HCT116 (cell line): ENCODE data around the gene FRRS1. TPM values are rescaled to one million over a fixed set of nuclear protein-coding genes. Genes with fewer than 3 reads are reported as not detected.

Experiments
- ATAC-seq: fragments of 200-7000 bp; cut with Tn5 transposase; 2 replicates; pipeline ENCODE4 v1.9.1; 2020; ENCODE audit warnings: mild to moderate bottlenecking, moderate library complexity
- BruUV-seq: library from RNA; stranded (reverse); fragments of 400-500 nt; replicated peaks from 2 replicates; lab custom pipeline; 2021; lab: Mats Ljungman, UMichigan
- CTCF ChIA-PET: fragments of 300-600 bp; sonication (Branson Sonifier 250); formaldehyde crosslinking; loops from one replicate; lab custom pipeline; 2021; ENCODE audit warnings: antibody characterized with exemption; lab: Charles Lee
- POLR2A ChIA-PET: fragments of 300-600, 350-600 bp; sonication (Branson Sonifier 250); formaldehyde crosslinking; loops from one replicate; lab custom pipeline; 2021; ENCODE audit warnings: antibody characterized with exemption; lab: Charles Lee
- RAD21 ChIA-PET, 2 experiments: fragments of 300-600 bp; sonication (Branson Sonifier 250); formaldehyde crosslinking; loops; one replicate each; lab custom pipeline; 2023; ENCODE audit warnings: low total read pairs in 2 of 2; ENCODE audit not compliant: uncharacterized antibody in 2 of 2, unreplicated experiment in 2 of 2, low non-redundant PET in 1 of 2; lab: Charles Lee
- DNase-seq: peaks from one replicate; pipeline ENCODE4 v3.0.0-alpha.2; 2010; ENCODE audit warnings: low read depth, low spot score
- H2AFZ ChIP-seq: fragments of 200-600 bp; shearing (Covaris generic), sonication (generic); 2 replicates; pipeline ENCODE4 v1.6.1; 2017; ENCODE audit warnings: low read depth, mixed run types, mixed read lengths, antibody characterized with exemption, low read length; ENCODE audit not compliant: poor library complexity, severe bottlenecking
- H3K27ac ChIP-seq: 2 replicates; pipeline ENCODE4 v1.5.1; 2012; ENCODE audit warnings: low read depth, low read length
- H3K27me3 ChIP-seq: fragments of 200-600 bp; sonication (generic); 2 replicates; pipeline ENCODE4 v1.6.1; 2016; ENCODE audit warnings: mixed run types, low read length, mixed read lengths; ENCODE audit not compliant: insufficient read depth
- H3K36me3 ChIP-seq, 2 experiments: fragments of 200-500 bp in 1 of 2; fragments of 200-600 bp in 1 of 2; sonication (Bioruptor generic) in 1 of 2; sonication (generic) in 1 of 2; 2 replicates each; pipeline versions ENCODE4 v1.5.1 to v1.6.1; 2014 to 2016; ENCODE audit warnings: low read length in 2 of 2, inconsistent platforms in 1 of 2, mixed read lengths in 1 of 2, mixed run types in 1 of 2; ENCODE audit not compliant: insufficient read depth in 2 of 2, control insufficient read depth in 1 of 2
- H3K4me1 ChIP-seq, 2 experiments: fragments of 200-600 bp in 1 of 2; sonication (generic) in 1 of 2; 2 replicates each; pipeline versions ENCODE4 v1.5.1 to v1.6.1; 2012 to 2017; ENCODE audit warnings: low read length in 2 of 2, inconsistent platforms in 1 of 2, mild to moderate bottlenecking in 1 of 2, mixed read lengths in 1 of 2, mixed run types in 1 of 2, moderate library complexity in 1 of 2; ENCODE audit not compliant: insufficient read depth in 2 of 2, control insufficient read depth in 1 of 2
- H3K4me2 ChIP-seq: fragments of 200-600 bp; sonication (generic); 2 replicates; pipeline ENCODE4 v1.6.1; 2017; ENCODE audit warnings: mixed run types, low read length, mixed read lengths
- H3K4me3 ChIP-seq, 2 experiments: fragments of 200-600 bp in 1 of 2; sonication (generic) in 1 of 2; replicated peaks in 1 of 2; 2 replicates each; pipeline ENCODE4 v1.5.1; 2011 to 2016; ENCODE audit warnings: low read length in 2 of 2, control low read depth in 1 of 2, low read depth in 1 of 2, mild to moderate bottlenecking in 1 of 2, mixed read lengths in 1 of 2, mixed run types in 1 of 2
- H3K79me2 ChIP-seq: fragments of 200-600 bp; sonication (generic); 2 replicates; pipeline ENCODE4 v1.6.1; 2017; ENCODE audit warnings: mild to moderate bottlenecking, mixed run types, low read length, moderate library complexity, mixed read lengths; ENCODE audit not compliant: insufficient read depth
- H3K9ac ChIP-seq: fragments of 200-600 bp; sonication (generic); 2 replicates; pipeline ENCODE4 v1.6.1; 2016; ENCODE audit warnings: low read length, mixed read lengths
- H3K9me2 ChIP-seq: fragments of 200-600 bp; sonication (generic), shearing (Covaris generic); 2 replicates; pipeline ENCODE4 v1.6.1; 2017; ENCODE audit warnings: mixed run types, mild to moderate bottlenecking, moderate library complexity; ENCODE audit not compliant: insufficient read depth
- H3K9me3 ChIP-seq, 2 experiments: fragments of 200-500 bp in 1 of 2; fragments of 200-600 bp in 1 of 2; sonication (Bioruptor generic) in 1 of 2; sonication (generic) in 1 of 2; 2 replicates each; pipeline ENCODE4 v1.6.1; 2014 to 2017; ENCODE audit warnings: low read length in 2 of 2, mixed read lengths in 2 of 2, inconsistent platforms in 1 of 2, low read depth in 1 of 2, mild to moderate bottlenecking in 1 of 2, mixed run types in 1 of 2, moderate library complexity in 1 of 2; ENCODE audit not compliant: control insufficient read depth in 1 of 2, insufficient read depth in 1 of 2
- H4K20me1 ChIP-seq: fragments of 200-600 bp; sonication (generic), shearing (Covaris generic); 2 replicates; pipeline ENCODE4 v1.6.1; 2017; ENCODE audit warnings: mixed run types, mild to moderate bottlenecking, moderate library complexity; ENCODE audit not compliant: insufficient read depth
- ATF3 ChIP-seq: IDR thresholded peaks from 2 replicates; pipeline ENCODE4 v1.6.1; 2012
- CEBPB ChIP-seq: IDR thresholded peaks from 2 replicates; pipeline ENCODE4 v1.6.1; 2012; ENCODE audit warnings: low read depth
- FOSL1 ChIP-seq: IDR thresholded peaks from 2 replicates; pipeline ENCODE4 v1.6.1; 2012; ENCODE audit warnings: low read depth
- TCF7L2 ChIP-seq: IDR thresholded peaks from 2 replicates; pipeline ENCODE4 v1.7.0; 2011; ENCODE audit warnings: borderline replicate concordance, inconsistent platforms; ENCODE audit not compliant: insufficient read depth, insufficient read length; ENCODE audit errors: extremely low read depth
- ZFX ChIP-seq: fragments of 450-650 bp; IDR thresholded peaks from 2 replicates; pipeline ENCODE4 v1.6.1; 2017
- ZNF274 ChIP-seq: fragments of 200-500 bp; sonication (Bioruptor generic); IDR thresholded peaks from 2 replicates; pipeline ENCODE4 v1.6.1; 2014; ENCODE audit warnings: mild to moderate bottlenecking, low read depth, low read length, inconsistent platforms
- intact Hi-C: fragments of 100-400 bp; cut with micrococcal nuclease; formaldehyde crosslinking; loops from 2 replicates; pipeline ENCODE4 v1.10.0; 2022
- total RNA-seq: library from RNA; stranded (reverse); gene quantifications from one replicate; pipeline ENCODE4 v1.2.1, GENCODE V29; 2021; ENCODE audit not compliant: unreplicated experiment
- TF ChIP-seq, protein P1 (sequence below): IDR thresholded peaks from 2 replicates; pipeline ENCODE4 v1.6.1; 2012; ENCODE audit warnings: low read depth

FRRS1 gene
- total RNA-seq, 1 experiment from 2014 or later = 19.8 TPM

- Histone ChIP-seq H3K9ac (no peak overlapping the region), H3K36me3 (no peaks in the 10 kb centered on the region), H3K27me3 (no peaks in the 10 kb centered on the region), H3K4me1 (no peaks in the 10 kb centered on the region), H2AFZ (no peak overlapping the region), H4K20me1 (no peaks in the 10 kb centered on the region), H3K4me2 (no peak overlapping the region), H3K27ac (no peak overlapping the region), H3K79me2 (no peaks in the 10 kb centered on the region), H3K9me2 (no peaks in the 10 kb centered on the region), H3K4me3 (no peak overlapping the region), H3K9me3 (no peaks in the 10 kb centered on the region)
- POLR2A ChIA-PET = no interaction called here
- DNase-seq = no peak
- no TSS peak for BruUV-seq
- RAD21 ChIA-PET = no interaction called here
- no peak for ATAC-seq
- intact Hi-C loops = no loop called here
- CTCF ChIA-PET = no interaction called here
- TF ChIP-seq FOSL1 = no peak
- no peak for TF ChIP-seq ATF3
- TF ChIP-seq, protein P1, sequence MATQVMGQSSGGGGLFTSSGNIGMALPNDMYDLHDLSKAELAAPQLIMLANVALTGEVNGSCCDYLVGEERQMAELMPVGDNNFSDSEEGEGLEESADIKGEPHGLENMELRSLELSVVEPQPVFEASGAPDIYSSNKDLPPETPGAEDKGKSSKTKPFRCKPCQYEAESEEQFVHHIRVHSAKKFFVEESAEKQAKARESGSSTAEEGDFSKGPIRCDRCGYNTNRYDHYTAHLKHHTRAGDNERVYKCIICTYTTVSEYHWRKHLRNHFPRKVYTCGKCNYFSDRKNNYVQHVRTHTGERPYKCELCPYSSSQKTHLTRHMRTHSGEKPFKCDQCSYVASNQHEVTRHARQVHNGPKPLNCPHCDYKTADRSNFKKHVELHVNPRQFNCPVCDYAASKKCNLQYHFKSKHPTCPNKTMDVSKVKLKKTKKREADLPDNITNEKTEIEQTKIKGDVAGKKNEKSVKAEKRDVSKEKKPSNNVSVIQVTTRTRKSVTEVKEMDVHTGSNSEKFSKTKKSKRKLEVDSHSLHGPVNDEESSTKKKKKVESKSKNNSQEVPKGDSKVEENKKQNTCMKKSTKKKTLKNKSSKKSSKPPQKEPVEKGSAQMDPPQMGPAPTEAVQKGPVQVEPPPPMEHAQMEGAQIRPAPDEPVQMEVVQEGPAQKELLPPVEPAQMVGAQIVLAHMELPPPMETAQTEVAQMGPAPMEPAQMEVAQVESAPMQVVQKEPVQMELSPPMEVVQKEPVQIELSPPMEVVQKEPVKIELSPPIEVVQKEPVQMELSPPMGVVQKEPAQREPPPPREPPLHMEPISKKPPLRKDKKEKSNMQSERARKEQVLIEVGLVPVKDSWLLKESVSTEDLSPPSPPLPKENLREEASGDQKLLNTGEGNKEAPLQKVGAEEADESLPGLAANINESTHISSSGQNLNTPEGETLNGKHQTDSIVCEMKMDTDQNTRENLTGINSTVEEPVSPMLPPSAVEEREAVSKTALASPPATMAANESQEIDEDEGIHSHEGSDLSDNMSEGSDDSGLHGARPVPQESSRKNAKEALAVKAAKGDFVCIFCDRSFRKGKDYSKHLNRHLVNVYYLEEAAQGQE = no peak
- no peak for TF ChIP-seq TCF7L2
- TF ChIP-seq ZFX = no peak
- TF ChIP-seq ZNF274 = no peak
- TF ChIP-seq CEBPB = no peak
Observed at GRCh38 chr1:99661780-99662179, 104.7 kb downstream of the FRRS1 start.
